MCF 10A (cell line): Measurements from ENCODE around the gene BCL3. TPM values are rescaled to one million over a fixed set of nuclear protein-coding genes. Genes with fewer than 3 reads are reported as not detected.

ENCODE experiments used
- BruUV-seq: library from RNA; stranded (reverse); fragments of 400-500 nt; replicated peaks from 2 replicates; lab custom pipeline; 2021; lab: Mats Ljungman, UMichigan
- CTCF ChIA-PET: fragments of 300-600 bp; sonication (Branson Sonifier 250); formaldehyde crosslinking; extraction: SDS; loops from one replicate; lab custom pipeline; 2021; ENCODE audit warnings: antibody characterized with exemption, inconsistent platforms; lab: Yijun Ruan, JAX
- POLR2A ChIA-PET: fragments of 300-600, 350-650 bp; sonication (Branson Sonifier 250); formaldehyde crosslinking; extraction: SDS; loops from one replicate; lab custom pipeline; 2020; ENCODE audit warnings: antibody characterized with exemption, inconsistent platforms; lab: Yijun Ruan, JAX
- DNase-seq: peaks from one replicate; pipeline ENCODE4 v3.0.0-alpha.2; 2018; ENCODE audit not compliant: unreplicated experiment
- H3K27ac Mint-ChIP-seq: one replicate; pipeline ENCODE4 v1.8.0; 2022; ENCODE audit warnings: mild to moderate bottlenecking, low read depth, mixed read lengths; ENCODE audit not compliant: unreplicated experiment
- H3K27me3 Mint-ChIP-seq: one replicate; pipeline ENCODE4 v1.8.0; 2022; ENCODE audit warnings: mixed read lengths; ENCODE audit not compliant: insufficient read depth, unreplicated experiment
- H3K36me3 Mint-ChIP-seq: one replicate; pipeline ENCODE4 v1.8.0; 2022; ENCODE audit warnings: mild to moderate bottlenecking, moderate library complexity, mixed read lengths; ENCODE audit not compliant: insufficient read depth, unreplicated experiment
- H3K4me1 Mint-ChIP-seq: one replicate; pipeline ENCODE4 v1.8.0; 2022; ENCODE audit warnings: mixed read lengths; ENCODE audit not compliant: insufficient read depth, unreplicated experiment
- H3K4me3 Mint-ChIP-seq: one replicate; pipeline ENCODE4 v1.8.0; 2022; ENCODE audit warnings: mild to moderate bottlenecking, moderate library complexity, mixed read lengths; ENCODE audit not compliant: unreplicated experiment
- H3K9me3 Mint-ChIP-seq: one replicate; pipeline ENCODE4 v1.8.0; 2022; ENCODE audit warnings: mixed read lengths; ENCODE audit not compliant: unreplicated experiment
- intact Hi-C: fragments of 100-400 bp; cut with micrococcal nuclease; formaldehyde crosslinking; loops from 2 replicates; pipeline ENCODE4 v1.14.1; 2022
- total RNA-seq: library from RNA; stranded (reverse); gene quantifications from 2 replicates; pipeline ENCODE4 v1.2.3, GENCODE V29; 2022
- TF ChIP-seq, protein P1 (sequence below): fragments of 200-600 bp; IDR thresholded peaks from one replicate; pipeline ENCODE4 v1.8.0; 2022; ENCODE audit warnings: antibody characterized with exemption, mild to moderate bottlenecking; ENCODE audit not compliant: unreplicated experiment

The BCL3 gene
- total RNA-seq, 1 experiment from 2014 or later, result 24.4 TPM

DNA sequence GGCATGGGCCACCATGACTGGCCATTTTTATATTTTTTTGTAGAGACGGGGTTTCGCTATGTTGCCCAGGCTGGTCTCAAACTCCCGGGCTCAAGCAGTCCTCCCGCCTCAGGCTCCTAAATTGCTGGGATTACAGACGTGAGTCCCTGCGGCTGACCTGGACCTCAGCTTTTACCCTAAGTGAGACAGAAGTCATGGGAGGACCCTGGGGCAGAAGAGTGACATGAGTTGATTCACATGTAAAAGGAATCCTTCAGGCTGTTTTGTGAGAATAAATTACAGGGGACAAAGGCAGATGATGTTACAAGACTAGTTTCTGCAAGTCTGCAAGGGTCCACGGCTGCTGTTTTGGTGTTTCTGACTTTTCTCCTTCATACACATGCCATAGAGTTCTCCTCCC, 57.8 kb downstream of the BCL3 start:
- H3K27me3 Mint-ChIP-seq, result no peaks in the 10 kb centered on the region
- BruUV-seq, result no TSS peak
- intact Hi-C loops, result no loop called here
- TF ChIP-seq, protein P1, sequence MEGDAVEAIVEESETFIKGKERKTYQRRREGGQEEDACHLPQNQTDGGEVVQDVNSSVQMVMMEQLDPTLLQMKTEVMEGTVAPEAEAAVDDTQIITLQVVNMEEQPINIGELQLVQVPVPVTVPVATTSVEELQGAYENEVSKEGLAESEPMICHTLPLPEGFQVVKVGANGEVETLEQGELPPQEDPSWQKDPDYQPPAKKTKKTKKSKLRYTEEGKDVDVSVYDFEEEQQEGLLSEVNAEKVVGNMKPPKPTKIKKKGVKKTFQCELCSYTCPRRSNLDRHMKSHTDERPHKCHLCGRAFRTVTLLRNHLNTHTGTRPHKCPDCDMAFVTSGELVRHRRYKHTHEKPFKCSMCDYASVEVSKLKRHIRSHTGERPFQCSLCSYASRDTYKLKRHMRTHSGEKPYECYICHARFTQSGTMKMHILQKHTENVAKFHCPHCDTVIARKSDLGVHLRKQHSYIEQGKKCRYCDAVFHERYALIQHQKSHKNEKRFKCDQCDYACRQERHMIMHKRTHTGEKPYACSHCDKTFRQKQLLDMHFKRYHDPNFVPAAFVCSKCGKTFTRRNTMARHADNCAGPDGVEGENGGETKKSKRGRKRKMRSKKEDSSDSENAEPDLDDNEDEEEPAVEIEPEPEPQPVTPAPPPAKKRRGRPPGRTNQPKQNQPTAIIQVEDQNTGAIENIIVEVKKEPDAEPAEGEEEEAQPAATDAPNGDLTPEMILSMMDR, result no peak
- no peaks in the 10 kb centered on the region for H3K9me3 Mint-ChIP-seq
- DNase-seq, result no peak
- H3K4me1 Mint-ChIP-seq, result peaks cover 17% of the 10 kb centered on the region
- no peak overlapping the region for H3K27ac Mint-ChIP-seq
- CTCF ChIA-PET, result interaction anchor here (0.9 to 2.3 kb wide), 10 partner anchors 8 to 118 kb away, joined by 3 to 10 read pairs (median 7); partner anchors contain the start of gene NECTIN2
- POLR2A ChIA-PET, result interaction anchor here (0.6 to 1.5 kb wide), 2 partner anchors 40 to 56 kb away, joined by 3 to 8 read pairs; partner anchors contain the start of gene NECTIN2
- H3K36me3 Mint-ChIP-seq, result peaks cover 10% of the 10 kb centered on the region
- H3K4me3 Mint-ChIP-seq, result no peak overlapping the region

DNA sequence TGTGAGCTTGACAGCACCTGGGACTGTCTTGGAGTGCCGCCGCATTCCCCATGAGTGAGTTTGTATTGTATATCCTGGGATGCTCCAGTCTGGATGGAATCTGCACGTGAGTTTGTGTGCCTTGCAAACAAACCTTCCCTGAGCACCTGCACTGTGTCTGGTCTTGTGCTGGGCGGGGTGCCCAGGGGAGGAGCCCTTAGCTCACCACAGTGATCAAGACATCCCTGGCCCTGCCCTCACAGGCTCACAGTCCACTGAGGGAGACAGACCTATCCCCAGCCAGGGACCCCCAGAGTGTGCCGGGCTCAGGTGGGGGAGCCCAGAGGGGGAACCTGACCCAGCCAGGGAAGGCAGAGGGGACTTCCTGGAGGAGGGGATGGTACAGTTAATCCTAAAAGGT, 58.7 kb downstream of the BCL3 start:
- no peaks in the 10 kb centered on the region for H3K9me3 Mint-ChIP-seq
- intact Hi-C loops, result no loop called here
- DNase-seq, result peak; percentile 78
- H3K27me3 Mint-ChIP-seq, result no peaks in the 10 kb centered on the region
- TF ChIP-seq, protein P1, result no peak
- H3K27ac Mint-ChIP-seq, result no peak overlapping the region
- peaks cover 17% of the 10 kb centered on the region for H3K4me1 Mint-ChIP-seq
- CTCF ChIA-PET, result interaction anchor here (0.5 to 2.3 kb wide), 16 partner anchors 9 to 130 kb away, joined by 3 to 10 read pairs (median 6); partner anchors contain the start of gene NECTIN2
- no peak overlapping the region for H3K4me3 Mint-ChIP-seq
- POLR2A ChIA-PET, result interaction anchor here (0.6 to 1.5 kb wide), 4 partner anchors 39 to 285 kb away, joined by 4 to 8 read pairs (median 6); partner anchors contain the start of gene NECTIN2
- peaks cover 10% of the 10 kb centered on the region for H3K36me3 Mint-ChIP-seq
- BruUV-seq, result no TSS peak

DNA sequence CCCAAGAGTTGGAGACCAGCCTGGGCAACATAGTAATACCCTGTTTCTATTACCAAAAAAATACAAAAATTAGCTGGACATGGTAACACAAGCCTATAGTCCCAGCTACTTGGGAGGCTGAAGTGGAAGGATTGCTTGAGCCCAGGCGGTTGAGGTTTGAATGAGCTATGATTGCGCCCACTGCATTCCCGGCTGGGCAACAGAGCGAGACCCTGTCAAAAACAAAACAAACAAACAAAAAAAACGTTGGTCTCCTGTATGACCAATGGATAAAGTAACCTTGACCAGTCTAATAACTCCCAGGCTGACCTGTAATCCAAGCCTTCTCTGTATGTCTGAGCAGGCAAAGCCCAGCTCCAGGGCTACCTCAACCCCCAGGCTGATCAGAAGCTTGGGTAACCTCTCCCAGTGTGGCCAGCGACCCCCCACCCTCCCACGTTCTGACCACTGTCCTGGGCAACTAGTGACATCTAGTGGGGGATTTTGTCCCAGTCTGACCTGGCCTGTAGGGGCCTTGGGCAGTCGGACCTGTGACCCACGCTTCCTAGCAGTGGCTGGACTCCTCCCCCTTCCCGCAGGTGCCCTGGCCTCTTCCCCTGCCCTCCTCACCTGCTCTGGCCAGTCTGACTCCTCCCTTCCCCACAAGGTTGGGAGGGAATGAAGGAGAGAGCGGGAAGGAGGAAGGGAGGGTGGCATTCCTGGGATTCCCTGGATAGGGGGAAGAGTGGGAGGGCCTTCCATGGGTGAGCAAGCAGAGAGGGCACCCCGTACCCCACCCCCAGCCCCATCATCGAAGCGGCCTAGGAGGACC, 59.3 kb downstream of the BCL3 start:
- Mint-ChIP-seq H3K9me3 (no peaks in the 10 kb centered on the region), H3K4me1 (peaks cover 17% of the 10 kb centered on the region), H3K27ac (no peak overlapping the region), H3K27me3 (no peaks in the 10 kb centered on the region), H3K36me3 (peaks cover 4% of the 10 kb centered on the region), H3K4me3 (peak overlapping the region; percentile 53)
- ChIA-PET POLR2A (interaction anchor here (1.1 to 1.5 kb wide), 3 partner anchors 38 to 82 kb away, joined by 5 to 8 read pairs (median 7); partner anchors contain the start of gene NECTIN2), CTCF (interaction anchor here (0.5 to 2.3 kb wide), 16 partner anchors 10 to 130 kb away, joined by 3 to 10 read pairs (median 6); partner anchors contain the start of gene NECTIN2)
- no TSS peak for BruUV-seq
- TF ChIP-seq, protein P1, result peak; percentile 35
- peak; percentile 48 for DNase-seq
- intact Hi-C loops, result no loop called here
